GM18511 (cell line): ENCODE data around the gene DCAKD.

ENCODE experiments used
- ATAC-seq: cut with Tn5 transposase; IDR thresholded peaks from one replicate; pipeline ENCODE4 v1.9.1; 2021; ENCODE audit warnings: mild to moderate bottlenecking, moderate library complexity; ENCODE audit not compliant: unreplicated experiment

DCAKD gene

DNA sequence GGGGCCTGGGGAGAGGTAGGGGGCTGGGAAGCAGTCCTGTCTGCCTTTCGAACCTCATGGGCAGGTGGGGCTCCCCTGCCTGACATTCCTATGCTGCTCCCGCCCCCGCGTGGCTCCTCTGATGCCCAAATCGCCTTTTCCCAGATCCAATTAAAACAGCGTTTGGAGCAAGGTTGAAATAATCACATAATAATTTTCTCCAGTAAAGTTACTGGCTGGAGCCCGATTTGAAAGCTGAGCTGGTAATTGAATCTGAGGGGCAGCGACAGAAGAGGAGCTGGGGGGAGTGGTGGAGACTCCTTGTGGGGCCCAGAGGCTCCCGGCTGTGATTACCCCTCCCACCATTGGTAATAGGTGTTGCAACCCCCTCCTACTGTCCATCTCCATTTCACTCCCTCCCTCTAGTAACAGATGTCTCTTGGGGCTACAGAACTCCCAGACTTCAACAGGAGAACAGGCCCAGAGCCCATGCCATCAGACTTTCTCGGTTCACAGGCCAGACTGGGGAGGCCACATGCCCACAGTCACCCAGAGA lies 44.4 kb downstream of the DCAKD start:
- no peak for ATAC-seq

DNA sequence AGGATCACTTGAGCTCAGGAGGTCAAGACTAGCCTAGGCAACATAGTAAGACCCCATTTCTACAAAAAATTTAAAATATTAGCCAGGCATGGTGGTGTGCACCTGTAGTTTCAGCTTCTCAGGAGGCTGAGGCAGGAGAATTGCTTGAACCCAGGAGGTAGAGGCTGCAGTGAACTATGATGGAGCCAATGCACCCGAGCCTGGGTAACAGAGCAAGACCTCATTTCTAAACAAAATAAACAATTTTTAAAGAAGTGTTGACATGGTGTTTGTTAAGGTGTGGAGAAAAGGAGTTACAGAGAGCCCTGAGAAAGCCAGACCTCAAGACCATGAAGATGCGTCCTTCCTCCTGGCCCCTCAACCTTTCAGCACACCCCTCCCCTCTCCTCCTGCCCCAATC lies 45.7 kb downstream of the DCAKD start:
- no peak for ATAC-seq

DNA sequence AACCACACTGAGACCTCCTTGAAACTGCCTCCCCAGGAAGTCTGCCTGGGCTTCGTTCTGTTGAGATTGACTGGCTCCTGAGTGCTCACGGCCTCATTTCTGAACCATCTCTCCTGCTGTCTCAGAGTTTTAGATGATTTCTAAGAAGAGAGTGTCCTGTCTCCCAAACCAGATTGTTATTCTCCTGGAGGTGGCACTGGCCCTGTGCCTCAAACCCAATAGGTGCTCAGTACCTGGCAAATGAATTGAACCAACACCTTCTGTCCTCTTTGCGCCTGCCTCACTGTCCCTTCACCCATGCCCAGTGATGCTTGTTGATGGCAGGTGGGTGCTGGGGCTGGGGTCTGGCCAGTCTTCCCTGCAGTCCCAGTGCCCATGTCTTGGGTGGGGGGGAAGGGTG lies 47.0 kb downstream of the DCAKD start:
- ATAC-seq = no peak

DNA sequence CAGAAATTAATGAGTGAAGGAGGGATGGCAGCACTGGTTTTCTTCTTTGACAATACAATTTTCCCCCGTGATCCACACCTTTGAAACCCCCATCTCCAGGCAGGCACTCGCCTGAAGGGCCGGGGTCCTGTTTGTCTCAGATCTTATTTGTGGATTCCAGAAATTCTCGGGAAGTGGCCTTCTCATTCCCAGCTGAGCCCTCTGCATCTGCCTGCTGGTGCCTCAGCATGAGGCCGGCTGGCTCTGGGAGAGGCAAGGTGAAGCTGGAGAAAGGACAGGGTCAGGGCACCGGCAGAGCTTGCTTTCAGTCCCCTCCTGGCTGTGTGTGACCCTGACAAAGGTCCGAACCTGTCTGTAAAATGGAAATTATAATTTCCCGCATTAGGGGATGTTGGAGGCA lies 47.6 kb downstream of the DCAKD start:
- no peak for ATAC-seq

DNA sequence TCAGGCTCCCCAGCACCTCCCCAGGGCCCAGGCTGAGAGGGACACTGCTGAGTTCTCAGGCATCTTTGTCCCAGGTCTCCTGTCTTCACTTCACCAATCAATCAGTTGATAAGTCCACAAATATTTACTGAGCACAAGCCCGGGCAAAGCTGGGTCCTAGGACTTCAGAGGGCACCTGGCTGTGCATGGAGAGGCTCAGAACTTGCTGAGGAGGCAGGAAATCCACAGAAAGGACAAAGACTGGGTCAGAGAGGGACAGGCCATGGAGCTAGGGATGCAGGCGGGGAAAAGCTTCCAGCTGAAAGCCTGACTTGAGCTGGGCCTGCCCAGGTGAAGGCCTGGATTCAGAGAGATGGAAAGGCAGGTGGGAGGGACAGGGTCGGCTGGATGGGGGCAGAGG lies 50.1 kb downstream of the DCAKD start:
- no peak for ATAC-seq

DNA sequence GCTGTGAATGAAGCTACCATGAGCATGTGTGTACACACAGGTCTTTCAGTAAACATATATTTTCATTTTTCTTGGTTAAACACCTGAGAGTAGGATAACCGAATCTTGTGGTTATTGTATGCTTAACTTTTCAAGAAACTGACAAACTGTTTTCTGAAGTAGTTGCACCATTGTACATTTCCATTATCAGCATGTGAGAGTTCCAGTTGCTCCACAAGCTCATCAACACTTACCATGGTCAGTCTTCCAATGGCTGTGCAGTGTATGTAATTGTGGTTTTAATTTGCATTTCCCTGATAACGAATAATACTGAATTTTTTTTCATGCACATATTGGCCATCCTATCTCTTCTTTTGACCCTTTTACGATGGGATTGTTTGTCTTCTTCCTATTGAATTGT lies 52.0 kb downstream of the DCAKD start:
- ATAC-seq = no peak

DNA sequence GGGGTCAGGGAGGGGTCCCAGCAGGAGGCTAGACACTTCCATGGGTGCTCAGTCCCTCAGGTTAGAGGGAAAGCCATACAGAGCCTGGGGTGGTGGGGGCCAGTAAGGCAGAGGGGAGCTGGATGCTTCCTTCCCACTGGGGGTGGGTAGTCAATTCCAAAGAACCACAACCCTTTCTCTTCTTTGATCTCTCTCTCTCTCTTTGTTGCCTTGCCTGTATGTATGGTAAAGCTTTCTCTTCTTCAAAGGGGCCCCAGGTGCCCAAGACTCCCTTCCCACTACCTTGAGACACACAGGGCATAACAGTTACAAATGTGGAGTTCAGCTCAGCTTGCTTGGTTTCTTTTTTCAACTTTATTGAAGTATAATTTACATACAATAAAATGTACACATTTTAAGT lies 52.8 kb downstream of the DCAKD start:
- ATAC-seq = no peak

DNA sequence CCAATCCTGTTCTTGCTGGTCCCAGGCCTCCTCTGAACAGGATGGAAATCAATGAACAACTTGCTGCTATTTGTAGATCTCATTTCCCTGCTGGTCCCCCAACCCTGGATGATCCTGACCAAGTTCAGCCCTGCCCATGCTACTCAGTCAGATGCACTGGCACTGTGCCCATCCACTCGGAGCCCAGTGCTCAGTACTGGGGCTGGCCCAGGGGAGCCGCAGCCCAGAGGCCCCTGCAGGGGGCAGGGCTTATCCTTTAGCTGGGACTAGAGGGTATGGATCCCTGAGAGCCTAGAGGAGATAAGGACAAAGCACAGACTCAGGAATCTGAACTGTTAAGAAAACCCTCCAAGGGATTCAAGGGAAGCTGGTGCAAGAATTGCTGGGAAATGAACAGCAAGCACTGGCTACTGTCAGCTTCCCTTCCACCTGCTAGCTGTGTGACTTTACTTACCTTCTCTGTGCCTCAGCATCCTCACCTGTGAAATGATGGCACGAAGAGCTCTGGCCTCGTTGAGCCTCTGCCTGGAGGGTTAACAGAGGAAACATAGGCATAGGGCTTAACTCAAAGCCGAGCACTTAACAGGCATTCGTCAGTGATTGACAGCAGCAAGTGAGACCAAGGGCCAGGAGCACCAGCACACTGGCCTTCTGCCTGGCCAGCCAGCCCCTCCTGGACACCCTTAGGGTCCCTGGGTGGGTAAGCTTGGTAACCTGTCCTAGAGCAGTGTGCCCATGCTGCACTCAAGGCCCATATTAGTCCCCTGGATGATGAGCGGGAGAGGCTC lies 53.5 kb downstream of the DCAKD start:
- ATAC-seq = no peak

DNA sequence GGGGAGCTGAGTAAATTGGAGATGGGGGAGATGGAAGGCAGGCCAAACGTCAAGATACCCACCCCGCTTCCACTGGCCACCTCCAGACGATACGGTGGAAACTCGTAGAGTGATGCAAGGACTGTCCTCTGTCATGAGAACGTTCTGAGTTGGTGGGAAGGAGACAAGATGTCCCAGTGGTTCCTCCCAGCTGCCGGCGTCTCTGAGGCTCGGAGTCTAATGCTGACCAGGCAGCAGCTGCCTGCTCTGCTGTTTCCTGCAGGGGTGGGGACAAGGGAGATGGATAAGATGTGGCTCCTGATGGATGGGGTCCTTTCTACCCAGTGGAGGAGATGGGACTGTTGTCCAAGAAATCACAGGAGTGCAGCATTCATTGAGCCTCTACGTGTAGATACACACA lies 55.1 kb downstream of the DCAKD start:
- no peak for ATAC-seq

DNA sequence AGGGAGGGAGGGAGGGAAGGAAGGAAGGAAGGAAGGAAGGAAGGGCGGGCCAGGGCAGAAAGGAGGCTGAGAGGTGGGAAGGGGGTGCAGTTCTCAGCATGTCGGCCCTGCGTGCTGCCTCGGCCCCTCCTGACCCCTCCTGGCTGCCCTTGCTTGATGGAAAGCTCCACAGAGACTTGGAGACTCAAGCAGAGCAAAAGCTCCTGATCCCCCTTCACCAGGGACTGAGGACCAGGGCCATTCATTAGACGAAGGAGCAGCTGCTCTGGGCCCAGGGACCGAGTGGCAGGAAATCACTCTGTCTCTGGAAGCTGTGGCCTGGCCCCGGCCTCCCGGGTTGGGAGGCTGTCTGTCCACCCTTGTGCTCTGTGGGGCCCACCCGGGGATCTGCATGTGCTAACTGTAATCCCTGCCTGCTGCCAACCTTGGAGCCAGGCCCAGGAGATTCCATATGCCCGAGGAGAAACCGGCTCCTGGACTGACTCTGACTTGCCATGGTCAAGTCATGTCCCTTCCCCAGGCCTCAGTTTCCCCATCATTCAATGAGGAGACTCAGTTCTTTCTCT lies 55.9 kb downstream of the DCAKD start:
- no peak for ATAC-seq

DNA sequence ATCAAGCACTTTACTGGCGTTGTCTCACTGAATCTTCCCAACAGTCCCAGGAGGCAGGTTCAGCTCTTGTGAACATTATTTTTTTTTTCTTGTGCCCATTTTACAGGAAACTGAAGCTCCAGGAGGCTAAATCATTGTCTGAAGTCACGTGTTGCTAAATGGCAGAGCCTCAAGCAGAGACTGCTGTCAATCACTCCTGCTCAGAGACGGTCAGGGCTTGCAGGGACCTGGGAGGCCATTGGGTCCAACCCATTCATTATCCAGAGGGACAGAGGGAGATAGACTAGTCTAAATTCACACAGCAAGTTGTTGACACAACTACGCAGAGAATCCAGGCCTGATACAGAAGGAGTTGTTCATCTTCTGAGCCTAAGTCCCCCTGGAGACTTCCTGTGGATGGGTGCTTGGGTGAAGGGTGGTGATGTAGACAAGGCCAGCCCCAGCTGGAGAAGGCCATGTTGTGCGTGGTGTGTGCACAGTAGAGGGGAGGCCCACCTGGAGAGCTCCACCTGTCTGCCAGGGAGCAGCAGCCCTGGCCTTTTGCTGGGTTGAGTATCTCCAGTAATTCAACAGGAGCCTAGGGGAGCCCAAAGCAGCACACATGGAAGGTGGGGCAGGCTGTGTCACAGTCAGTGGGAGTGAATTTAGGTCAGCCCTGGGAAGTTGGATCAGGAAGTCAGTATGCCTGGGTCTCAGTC lies 59.0 kb downstream of the DCAKD start:
- no peak for ATAC-seq

DNA sequence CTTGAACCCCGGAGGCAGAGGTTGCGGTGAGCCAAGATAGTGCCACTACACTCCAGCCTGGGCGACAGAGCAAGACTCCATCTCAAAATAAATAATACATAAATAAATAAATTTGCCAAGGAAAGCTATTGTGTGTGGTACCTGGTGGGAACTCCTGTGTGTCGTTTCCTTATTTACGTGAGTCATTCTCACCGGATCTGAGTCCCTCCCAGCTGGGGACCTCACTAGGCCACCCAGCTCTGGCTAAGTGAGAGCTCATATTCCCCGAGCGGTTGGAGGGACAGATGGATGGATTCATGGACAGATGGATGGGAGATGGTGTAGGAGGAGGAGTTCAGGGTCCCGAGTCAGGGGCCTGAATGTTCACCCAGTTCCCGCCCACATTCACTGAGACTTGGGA lies 60.4 kb downstream of the DCAKD start:
- ATAC-seq = no peak

DNA sequence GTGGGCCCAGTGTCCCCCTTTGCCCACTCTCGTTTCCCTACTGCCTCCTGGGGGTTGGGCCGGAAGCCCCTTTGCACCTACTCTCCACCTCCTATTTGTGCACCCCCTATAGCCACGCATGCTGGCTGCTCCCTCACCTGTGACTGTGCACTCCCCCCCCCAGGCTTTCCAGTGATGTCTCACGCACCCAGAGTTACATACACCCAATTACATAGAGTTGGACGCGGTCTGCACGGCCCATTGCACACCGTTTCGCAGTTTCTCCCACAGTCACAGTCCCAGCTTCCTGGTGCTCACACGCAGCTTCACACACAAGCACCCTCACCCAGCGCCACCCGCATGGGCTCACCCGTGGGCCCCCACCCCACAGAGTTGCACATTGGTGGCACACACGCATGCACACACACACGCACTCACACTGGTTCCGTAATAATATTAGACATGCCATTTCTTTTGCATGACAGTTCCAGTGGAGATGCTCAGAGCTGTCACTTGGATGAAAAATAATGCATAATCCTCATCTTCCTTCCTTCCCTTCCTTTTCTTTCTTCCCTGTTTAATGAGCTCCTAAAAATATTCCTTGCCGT lies 61.8 kb downstream of the DCAKD start:
- no peak for ATAC-seq

DNA sequence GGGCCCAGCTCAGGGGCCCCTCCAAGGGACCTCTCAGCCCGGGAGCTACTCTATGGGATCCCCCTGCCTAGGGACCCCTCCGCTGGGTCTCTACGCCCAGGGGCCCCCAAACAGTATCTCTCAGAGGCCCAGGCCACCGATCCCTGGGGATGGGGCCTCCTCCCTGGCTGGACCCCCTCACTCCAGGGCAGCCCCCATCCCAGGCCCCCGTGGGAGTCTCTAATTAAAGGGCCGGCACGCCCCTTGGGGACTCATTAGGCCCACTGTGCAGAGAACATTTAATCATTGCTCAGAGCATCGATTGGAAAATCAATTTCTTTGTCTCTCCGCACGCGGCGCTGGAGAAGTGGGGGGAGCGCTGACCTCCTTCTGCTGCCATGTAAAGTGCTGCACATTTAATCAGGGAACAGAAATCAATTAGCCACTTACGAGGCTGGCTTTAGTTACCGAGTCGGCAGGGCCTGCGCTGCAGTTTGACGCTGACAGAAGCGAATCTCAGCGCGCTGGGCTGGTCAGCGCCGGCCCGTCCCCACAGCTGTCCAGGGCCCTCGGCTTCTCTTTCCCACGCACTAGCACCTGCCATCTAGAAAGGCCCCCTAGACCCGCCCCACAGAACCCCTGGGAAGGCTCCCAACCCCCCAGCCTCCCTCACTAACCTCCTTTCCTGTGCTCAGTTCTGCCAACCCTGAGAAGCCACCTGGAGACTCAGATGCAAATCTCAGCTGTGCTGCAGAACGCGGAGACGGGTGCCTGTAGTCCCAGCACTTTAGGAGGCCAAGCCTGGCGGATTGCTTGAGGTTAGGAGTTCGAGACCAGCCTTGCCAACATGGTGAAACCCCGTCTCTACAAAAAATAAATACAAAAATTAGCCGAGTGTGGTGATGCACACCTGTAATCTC lies 63.1 kb downstream of the DCAKD start:
- no peak for ATAC-seq

DNA sequence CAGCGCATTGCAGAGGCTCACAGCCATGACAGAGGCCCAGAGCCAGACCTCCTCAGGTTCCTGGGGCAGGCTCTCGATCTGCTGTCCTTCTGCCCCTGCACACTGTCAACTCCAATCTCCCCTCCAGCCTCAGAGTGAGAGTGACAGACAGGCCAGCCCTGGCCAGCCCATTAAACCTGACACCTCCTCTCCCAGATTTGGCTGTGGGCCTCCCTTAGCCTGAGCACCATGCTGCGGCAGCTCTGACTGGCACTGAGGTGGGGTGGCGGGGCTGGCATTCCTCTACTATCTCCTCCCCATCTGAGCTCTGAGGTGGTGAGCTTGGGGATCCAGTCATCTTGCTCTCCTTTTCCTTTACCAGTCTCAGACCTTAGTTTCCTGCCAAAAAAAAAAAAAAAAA lies 67.9 kb downstream of the DCAKD start:
- no peak for ATAC-seq

DNA sequence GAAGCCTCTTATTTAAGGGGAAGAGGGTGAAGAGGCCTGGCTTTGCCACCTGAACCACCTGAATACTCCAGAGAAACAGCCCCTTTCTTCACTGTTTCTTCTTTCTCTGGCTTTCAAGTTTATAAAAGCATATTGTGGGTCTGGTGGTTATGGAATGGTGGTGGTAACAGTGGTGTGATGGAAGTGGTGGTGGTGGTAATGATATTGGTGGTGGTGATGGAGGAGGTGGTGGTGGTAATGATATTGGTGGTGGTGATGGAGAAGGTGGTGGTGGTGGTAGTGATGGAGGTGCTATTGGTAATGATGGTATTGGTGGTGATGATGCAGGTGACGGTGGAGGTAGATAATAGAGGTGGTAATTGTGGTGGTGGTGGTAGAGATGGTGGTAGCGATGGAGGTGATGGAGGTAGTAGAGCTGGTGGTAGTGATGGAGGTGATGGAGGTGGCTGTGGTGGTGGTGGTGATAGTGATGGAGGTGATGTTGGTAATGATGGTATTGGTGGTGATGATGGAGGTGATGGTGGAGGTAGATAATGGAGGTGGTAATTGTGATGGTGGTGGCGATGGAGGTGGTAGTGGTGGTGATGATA lies 69.2 kb downstream of the DCAKD start:
- no peak for ATAC-seq

DNA sequence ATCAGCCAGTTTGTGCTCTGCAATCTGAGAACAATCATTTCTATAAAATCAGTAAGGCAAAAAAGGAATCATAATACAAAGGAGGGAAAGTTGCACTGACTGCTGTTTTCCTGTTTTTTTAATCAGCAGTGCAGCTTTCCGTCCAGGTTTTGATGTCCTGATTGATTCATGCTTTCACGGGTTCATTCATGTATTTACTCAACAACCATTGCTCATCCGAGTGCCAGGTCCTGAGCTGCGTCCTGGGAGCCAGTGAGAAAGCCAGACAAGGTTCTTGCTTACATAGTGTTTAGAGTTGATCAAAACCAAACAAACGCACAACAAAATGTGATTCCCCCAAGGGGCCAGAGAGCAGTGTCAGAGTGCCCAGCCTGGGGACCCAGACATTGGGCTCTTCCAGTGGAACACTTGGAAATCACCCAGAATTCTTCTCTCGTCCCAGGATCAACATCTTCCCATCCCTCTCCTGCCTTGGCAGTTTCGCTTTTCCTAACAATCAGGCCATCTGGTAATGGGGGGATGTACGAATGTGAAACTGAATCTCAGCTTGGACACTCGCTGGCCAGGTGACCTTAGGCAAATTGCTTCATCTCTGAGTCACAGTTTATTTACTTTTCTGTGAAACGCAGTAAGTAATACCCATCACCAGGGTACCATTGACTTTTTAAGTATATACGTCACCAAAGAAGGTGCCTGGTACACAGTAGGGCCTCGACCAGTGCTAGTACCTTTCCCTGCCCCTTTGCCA lies 70.0 kb downstream of the DCAKD start:
- no peak for ATAC-seq

DNA sequence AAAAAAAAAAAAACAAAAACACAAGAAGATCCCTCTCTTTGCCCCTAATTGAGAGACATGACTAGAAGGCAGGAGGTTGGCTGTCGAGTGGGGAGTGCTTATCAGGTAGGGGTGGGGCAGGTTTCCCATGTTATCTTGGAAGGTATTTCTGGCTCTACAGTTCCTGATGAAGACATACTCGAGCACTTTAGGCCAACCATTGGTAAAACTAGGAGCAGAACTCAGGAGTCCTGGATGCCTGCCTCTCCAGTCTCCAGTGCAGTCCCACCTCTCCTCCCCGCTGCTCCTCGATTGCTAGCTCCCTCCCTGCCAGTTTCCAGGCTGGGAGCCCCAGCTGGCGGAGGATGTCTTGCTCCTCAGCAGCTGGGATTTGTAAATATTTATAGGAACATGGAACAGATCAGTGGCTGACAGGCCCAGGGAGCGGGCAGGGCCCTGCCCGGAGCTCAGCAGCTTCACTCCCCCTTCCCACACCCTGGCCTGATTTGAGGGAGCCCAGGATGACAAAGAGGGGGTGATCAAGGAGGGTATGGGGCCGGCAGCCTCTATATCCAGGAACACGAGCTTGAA lies 71.9 kb downstream of the DCAKD start:
- no peak for ATAC-seq

DNA sequence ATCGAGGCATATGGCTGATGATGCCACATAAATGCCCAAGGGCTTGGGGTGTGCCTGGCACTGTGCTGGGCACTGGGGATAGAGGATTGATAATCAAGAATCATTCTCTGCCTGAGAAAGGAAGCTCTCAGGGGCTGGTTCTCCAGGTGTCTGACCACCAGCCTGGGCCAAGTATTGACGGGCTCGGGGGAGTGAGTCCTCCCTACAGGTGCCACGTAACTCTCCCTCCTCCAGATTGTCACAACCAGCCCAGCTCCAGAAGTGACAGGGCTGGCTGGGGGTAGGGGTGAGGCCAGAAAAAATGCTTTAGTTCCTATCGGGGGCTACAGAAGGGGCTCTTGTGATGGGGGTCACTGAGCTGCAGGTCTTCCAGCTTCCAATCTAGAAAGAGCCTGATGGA lies 72.6 kb downstream of the DCAKD start:
- no peak for ATAC-seq
